ENCODE measurements around the gene FEM1A. TPM values are rescaled to one million over a fixed set of nuclear protein-coding genes. Genes with fewer than 3 reads are reported as not detected.
"Not testable (repeated sequence)": the region's sequence is repeated elsewhere in the genome, so short reads cannot be mapped to it uniquely, and the experiment has no call there.

Gene FEM1A
- polyA plus RNA-seq, 2 donors, result 5.2 to 6.1 TPM

GRCh38 chr19:4817467-4818277 lies 26.1 kb downstream of the FEM1A start:
- Histone ChIP-seq H3K27me3 (ENCODE audit: control insufficient read depth in 1 of 2, insufficient read depth in 2 of 2, low read length in 2 of 2) (no peaks in the 10 kb centered on the region), H3K4me1 (ENCODE audit: control insufficient read depth in 2 of 2, insufficient read depth in 2 of 2, low read length in 1 of 2) (peaks cover 0 to 7% of the 10 kb centered on the region in 2 donors), H3K36me3 (ENCODE audit: control insufficient read depth in 2 of 2, insufficient read depth in 2 of 2, low read length in 1 of 2) (peaks cover 11 to 27% of the 10 kb centered on the region in 2 donors), H3K4me3 (ENCODE audit: low read depth in 1 of 2, low read length in 2 of 2) (no peak overlapping the region), H3K9me3 (ENCODE audit: control insufficient read depth in 2 of 2, insufficient read depth in 1 of 2, low read depth in 1 of 2, low read length in 1 of 2) (no peaks in the 10 kb centered on the region), H3K27ac (ENCODE audit: low read depth in 2 of 2, low read length in 1 of 2) (no peak overlapping the region)
- 85 to 90% methylated on average over 32 of the region's 32 CpGs for WGBS, 2 donors

- WGBS, 2 donors, result 81 to 94% methylated on average over 4 of the region's 4 CpGs
- peaks cover 11 to 23% of the 10 kb centered on the region in 2 donors for H3K36me3 ChIP-seq (ENCODE audit: control insufficient read depth in 2 of 2, insufficient read depth in 2 of 2, low read length in 1 of 2)
- H3K4me1 ChIP-seq (ENCODE audit: control insufficient read depth in 2 of 2, insufficient read depth in 2 of 2, low read length in 1 of 2), result peaks cover 0 to 2% of the 10 kb centered on the region in 2 donors
- no peaks in the 10 kb centered on the region for H3K27me3 ChIP-seq (ENCODE audit: control insufficient read depth in 1 of 2, insufficient read depth in 2 of 2, low read length in 2 of 2)
- H3K4me3 ChIP-seq (ENCODE audit: low read depth in 1 of 2, low read length in 2 of 2), result no peak overlapping the region
- no peak overlapping the region for H3K27ac ChIP-seq (ENCODE audit: low read depth in 2 of 2, low read length in 1 of 2)
- H3K9me3 ChIP-seq (ENCODE audit: control insufficient read depth in 2 of 2, insufficient read depth in 1 of 2, low read depth in 1 of 2, low read length in 1 of 2), result no peaks in the 10 kb centered on the region
Measured at GRCh38 chr19:4821265-4821664, 29.7 kb downstream of the FEM1A start.

- H3K27ac ChIP-seq (ENCODE audit: low read depth in 2 of 2, low read length in 1 of 2); H3K4me3 ChIP-seq (ENCODE audit: low read depth in 1 of 2, low read length in 2 of 2); H3K9me3 ChIP-seq (ENCODE audit: control insufficient read depth in 2 of 2, insufficient read depth in 1 of 2, low read depth in 1 of 2, low read length in 1 of 2); H3K4me1 ChIP-seq (ENCODE audit: control insufficient read depth in 2 of 2, insufficient read depth in 2 of 2, low read length in 1 of 2); H3K27me3 ChIP-seq (ENCODE audit: control insufficient read depth in 1 of 2, insufficient read depth in 2 of 2, low read length in 2 of 2): not testable (repeated sequence)
- 97% methylated on average over 7 of the region's 7 CpGs for WGBS, 2 donors
- H3K36me3 ChIP-seq (ENCODE audit: control insufficient read depth in 2 of 2, insufficient read depth in 2 of 2, low read length in 1 of 2), result peaks cover 5 to 16% of the 10 kb centered on the region in 2 donors
Measured at GRCh38 chr19:4822354-4822753, 30.8 kb downstream of the FEM1A start.

- WGBS, 2 donors, result 84 to 97% methylated on average over 6 of the region's 6 CpGs
- Histone ChIP-seq H3K4me1 (ENCODE audit: control insufficient read depth in 2 of 2, insufficient read depth in 2 of 2, low read length in 1 of 2) (no peaks in the 10 kb centered on the region), H3K27ac (ENCODE audit: low read depth in 2 of 2, low read length in 1 of 2) (no peak overlapping the region), H3K9me3 (ENCODE audit: control insufficient read depth in 2 of 2, insufficient read depth in 1 of 2, low read depth in 1 of 2, low read length in 1 of 2) (no peaks in the 10 kb centered on the region), H3K27me3 (ENCODE audit: control insufficient read depth in 1 of 2, insufficient read depth in 2 of 2, low read length in 2 of 2) (no peaks in the 10 kb centered on the region), H3K4me3 (ENCODE audit: low read depth in 1 of 2, low read length in 2 of 2) (no peak overlapping the region), H3K36me3 (ENCODE audit: control insufficient read depth in 2 of 2, insufficient read depth in 2 of 2, low read length in 1 of 2) (peaks cover 0 to 5% of the 10 kb centered on the region in 2 donors)
Measured at GRCh38 chr19:4823577-4823976, 32.0 kb downstream of the FEM1A start.

- Histone ChIP-seq H3K27ac (ENCODE audit: low read depth in 2 of 2, low read length in 1 of 2) (peak overlapping the region in 1 of 2 donors; percentile 55), H3K9me3 (ENCODE audit: control insufficient read depth in 2 of 2, insufficient read depth in 1 of 2, low read depth in 1 of 2, low read length in 1 of 2) (no peaks in the 10 kb centered on the region), H3K4me1 (ENCODE audit: control insufficient read depth in 2 of 2, insufficient read depth in 2 of 2, low read length in 1 of 2) (peaks cover 0 to 6% of the 10 kb centered on the region in 2 donors), H3K27me3 (ENCODE audit: control insufficient read depth in 1 of 2, insufficient read depth in 2 of 2, low read length in 2 of 2) (no peaks in the 10 kb centered on the region), H3K4me3 (ENCODE audit: low read depth in 1 of 2, low read length in 2 of 2) (peak overlapping the region; percentile 15 to 49), H3K36me3 (ENCODE audit: control insufficient read depth in 2 of 2, insufficient read depth in 2 of 2, low read length in 1 of 2) (no peaks in the 10 kb centered on the region)
- whole genome bisulfite sequencing, 2 donors, result 43 to 56% methylated on average over 16 of the region's 16 CpGs
Measured at GRCh38 chr19:4829001-4829712, 37.6 kb downstream of the FEM1A start.

GRCh38 chr19:4830332-4830731 lies 38.8 kb downstream of the FEM1A start:
- Histone ChIP-seq H3K27ac (ENCODE audit: low read depth in 2 of 2, low read length in 1 of 2) (peak overlapping the region; percentile 84 to 89), H3K4me1 (ENCODE audit: control insufficient read depth in 2 of 2, insufficient read depth in 2 of 2, low read length in 1 of 2) (peaks cover 0 to 6% of the 10 kb centered on the region in 2 donors), H3K4me3 (ENCODE audit: low read depth in 1 of 2, low read length in 2 of 2) (peak overlapping the region; percentile 66 to 74), H3K9me3 (ENCODE audit: control insufficient read depth in 2 of 2, insufficient read depth in 1 of 2, low read depth in 1 of 2, low read length in 1 of 2) (no peaks in the 10 kb centered on the region), H3K36me3 (ENCODE audit: control insufficient read depth in 2 of 2, insufficient read depth in 2 of 2, low read length in 1 of 2) (no peaks in the 10 kb centered on the region), H3K27me3 (ENCODE audit: control insufficient read depth in 1 of 2, insufficient read depth in 2 of 2, low read length in 2 of 2) (no peaks in the 10 kb centered on the region)
- WGBS, 2 donors, result 63 to 74% methylated on average over 6 of the region's 6 CpGs

GRCh38 chr19:4830768-4831265 lies 39.3 kb downstream of the FEM1A start:
- H3K9me3 ChIP-seq (ENCODE audit: control insufficient read depth in 2 of 2, insufficient read depth in 1 of 2, low read depth in 1 of 2, low read length in 1 of 2), result no peaks in the 10 kb centered on the region
- WGBS, 2 donors, result 38 to 46% methylated on average over 6 of the region's 6 CpGs
- peak overlapping the region; percentile 66 to 74 for H3K4me3 ChIP-seq (ENCODE audit: low read depth in 1 of 2, low read length in 2 of 2)
- H3K36me3 ChIP-seq (ENCODE audit: control insufficient read depth in 2 of 2, insufficient read depth in 2 of 2, low read length in 1 of 2), result no peaks in the 10 kb centered on the region
- peaks cover 0 to 6% of the 10 kb centered on the region in 2 donors for H3K4me1 ChIP-seq (ENCODE audit: control insufficient read depth in 2 of 2, insufficient read depth in 2 of 2, low read length in 1 of 2)
- peak overlapping the region; percentile 84 to 89 for H3K27ac ChIP-seq (ENCODE audit: low read depth in 2 of 2, low read length in 1 of 2)
- no peaks in the 10 kb centered on the region for H3K27me3 ChIP-seq (ENCODE audit: control insufficient read depth in 1 of 2, insufficient read depth in 2 of 2, low read length in 2 of 2)

- Histone ChIP-seq H3K27me3 (ENCODE audit: control insufficient read depth in 1 of 2, insufficient read depth in 2 of 2, low read length in 2 of 2) (no peaks in the 10 kb centered on the region), H3K4me1 (ENCODE audit: control insufficient read depth in 2 of 2, insufficient read depth in 2 of 2, low read length in 1 of 2) (peaks cover 0 to 6% of the 10 kb centered on the region in 2 donors), H3K4me3 (ENCODE audit: low read depth in 1 of 2, low read length in 2 of 2) (peak within 1 kb of the TSS; percentile 66 to 74), H3K27ac (ENCODE audit: low read depth in 2 of 2, low read length in 1 of 2) (peak within 1 kb of the TSS; percentile 84 to 89), H3K9me3 (ENCODE audit: control insufficient read depth in 2 of 2, insufficient read depth in 1 of 2, low read depth in 1 of 2, low read length in 1 of 2) (no peaks in the 10 kb centered on the region), H3K36me3 (ENCODE audit: control insufficient read depth in 2 of 2, insufficient read depth in 2 of 2, low read length in 1 of 2) (no peaks in the 10 kb centered on the region)
- WGBS, 2 donors, result 0 to 1% methylated on average over 35 to 52 of the region's 52 CpGs
Measured at GRCh38 chr19:4831304-4831978, 39.9 kb downstream of the FEM1A start, which contains the start of gene TICAM1. TSS of gene TICAM1 (minus strand) at chr19:4831712. CDS start at chr19:4818377, 13,335 bp downstream.

- H3K4me1 ChIP-seq (ENCODE audit: control insufficient read depth in 2 of 2, insufficient read depth in 2 of 2, low read length in 1 of 2); H3K36me3 ChIP-seq (ENCODE audit: control insufficient read depth in 2 of 2, insufficient read depth in 2 of 2, low read length in 1 of 2); H3K27me3 ChIP-seq (ENCODE audit: control insufficient read depth in 1 of 2, insufficient read depth in 2 of 2, low read length in 2 of 2); H3K9me3 ChIP-seq (ENCODE audit: control insufficient read depth in 2 of 2, insufficient read depth in 1 of 2, low read depth in 1 of 2, low read length in 1 of 2): not testable (repeated sequence)
- WGBS, 2 donors, result 21 to 33% methylated on average over 9 of the region's 9 CpGs
- Histone ChIP-seq H3K27ac (ENCODE audit: low read depth in 2 of 2, low read length in 1 of 2) (peak overlapping the region; percentile 84 to 89), H3K4me3 (ENCODE audit: low read depth in 1 of 2, low read length in 2 of 2) (peak overlapping the region; percentile 66 to 74)
Measured at GRCh38 chr19:4831979-4832340, 40.4 kb downstream of the FEM1A start.
